GM21515 (cell line): Measurements from ENCODE around the gene CHRD.

Experiments
- ATAC-seq: cut with Tn5 transposase; IDR thresholded peaks from one replicate; pipeline ENCODE4 v1.9.1; 2021; ENCODE audit not compliant: unreplicated experiment

CHRD gene

GRCh38 chr3:184381261-184382224 is 1.7 kb downstream of the CHRD start:
- no peak for ATAC-seq

GRCh38 chr3:184382326-184383032 is 2.6 kb downstream of the CHRD start:
- no peak for ATAC-seq

- ATAC-seq = no peak
Observed at GRCh38 chr3:184383033-184383740, 3.3 kb downstream of the CHRD start.

- ATAC-seq = no peak
Observed at GRCh38 chr3:184384342-184384741, 4.5 kb downstream of the CHRD start.

GRCh38 chr3:184384856-184385422 is 5.1 kb downstream of the CHRD start:
- ATAC-seq = no peak

GRCh38 chr3:184386047-184386806 is 6.4 kb downstream of the CHRD start:
- no peak for ATAC-seq

- no peak for ATAC-seq
Observed at GRCh38 chr3:184387174-184387714, 7.4 kb downstream of the CHRD start.

GRCh38 chr3:184388164-184388935 is 8.5 kb downstream of the CHRD start:
- no peak for ATAC-seq

GRCh38 chr3:184388936-184389230 is 9.0 kb downstream of the CHRD start:
- ATAC-seq = no peak

GRCh38 chr3:184389384-184389783 is 9.5 kb downstream of the CHRD start:
- no peak for ATAC-seq

GRCh38 chr3:184389935-184390528 is 10.2 kb downstream of the CHRD start:
- no peak for ATAC-seq

GRCh38 chr3:184391266-184391665 is 11.4 kb downstream of the CHRD start:
- no peak for ATAC-seq

GRCh38 chr3:184395320-184395660 is 15.4 kb downstream of the CHRD start:
- ATAC-seq = no peak

GRCh38 chr3:184399410-184399809 is 19.6 kb downstream of the CHRD start:
- no peak for ATAC-seq

- ATAC-seq = no peak
Observed at GRCh38 chr3:184405075-184406030, 25.5 kb downstream of the CHRD start.

- ATAC-seq = no peak
Observed at GRCh38 chr3:184409331-184409926, 29.6 kb downstream of the CHRD start.

- no peak for ATAC-seq
Observed at GRCh38 chr3:184409946-184410500, 30.2 kb downstream of the CHRD start.
